Bronchial epithelial cell (primary cell): Measurements from ENCODE around the gene DTYMK. TPM values are rescaled to one million over a fixed set of nuclear protein-coding genes. Genes with fewer than 3 reads are reported as not detected.
"Not testable (repeated sequence)": the region's sequence is repeated elsewhere in the genome, so short reads cannot be mapped to it uniquely, and the experiment has no call there.

Experiments
- DNase-seq: peaks from one replicate; pipeline ENCODE4 v3.0.0-alpha.2; 2010; ENCODE audit warnings: low read depth
- FAIRE-seq: peaks from 2 replicates; lab custom pipeline; 2011; peaks lifted over from hg19 to GRCh38; lab: Jason Lieb, UNC
- H3K27me3 ChIP-seq: 2 replicates; pipeline ENCODE4 v1.5.1; 2011; ENCODE audit warnings: low read length; ENCODE audit not compliant: control insufficient read depth, insufficient read depth
- H3K36me3 ChIP-seq: 2 replicates; pipeline ENCODE4 v1.5.1; 2011; ENCODE audit warnings: low read length; ENCODE audit not compliant: control insufficient read depth, insufficient read depth
- H3K4me3 ChIP-seq: 2 replicates; pipeline ENCODE4 v1.5.1; 2011; ENCODE audit warnings: mild to moderate bottlenecking, low read depth, low read length, control low read depth
- CTCF ChIP-seq: IDR thresholded peaks from 2 replicates; pipeline ENCODE4 v1.5.1; 2011; ENCODE audit warnings: mild to moderate bottlenecking, moderate library complexity, low read length, control low read depth, inconsistent platforms; ENCODE audit not compliant: insufficient read depth, severe bottlenecking
- total RNA-seq: library from RNA; depleted of rRNA; stranded (reverse); fragments of >200 nt; gene quantifications from 2 replicates; pipeline ENCODE4 v1.2.1, GENCODE V29; 2014

The DTYMK gene
- total RNA-seq, 1 donor from 2014 or later = 21.1 TPM

GRCh38 chr2:241732513-241733186 is 46.0 kb upstream of the DTYMK start:
- not testable (repeated sequence) for FAIRE-seq, H3K4me3 ChIP-seq
- DNase-seq = peak; percentile 7

GRCh38 chr2:241730671-241731293 is 44.2 kb upstream of the DTYMK start:
- no peaks in the 10 kb centered on the region for H3K27me3 ChIP-seq
- no peak for TF ChIP-seq CTCF
- no peaks in the 10 kb centered on the region for H3K36me3 ChIP-seq
- no peak for DNase-seq
- no peak overlapping the region for H3K4me3 ChIP-seq
- FAIRE-seq = no peak

More at GRCh38 chr2:241732513-241733186, 46.0 kb upstream of the DTYMK start:
- H3K27me3 ChIP-seq, H3K36me3 ChIP-seq: not testable (repeated sequence)
- TF ChIP-seq CTCF = peak; percentile 45

- FAIRE-seq (no peak), DNase-seq (no peak)
- Histone ChIP-seq H3K4me3 (no peak overlapping the region), H3K36me3 (peaks cover 1% of the 10 kb centered on the region), H3K27me3 (no peaks in the 10 kb centered on the region)
- no peak for TF ChIP-seq CTCF
Measured at GRCh38 chr2:241729868-241730267, 43.3 kb upstream of the DTYMK start.

GRCh38 chr2:241728627-241729026 is 42.0 kb upstream of the DTYMK start:
- no peak for DNase-seq
- Histone ChIP-seq H3K4me3 (no peak overlapping the region), H3K36me3 (peaks cover 1% of the 10 kb centered on the region), H3K27me3 (no peaks in the 10 kb centered on the region)
- no peak for TF ChIP-seq CTCF
- FAIRE-seq = no peak

GRCh38 chr2:241728000-241728399 is 41.4 kb upstream of the DTYMK start:
- no peak overlapping the region for H3K4me3 ChIP-seq
- no peak for TF ChIP-seq CTCF
- H3K27me3 ChIP-seq = no peaks in the 10 kb centered on the region
- no peak for FAIRE-seq
- peaks cover 4% of the 10 kb centered on the region for H3K36me3 ChIP-seq
- no peak for DNase-seq
